Activated naive CD4-positive, alpha-beta T cell treated with anti-CD3 and anti-CD28 coated beads, Interleukin-2, amount 50 U/mL, for 72 hours (primary cell): ENCODE data around the gene COL6A1. TPM values are rescaled to one million over a fixed set of nuclear protein-coding genes. Genes with fewer than 3 reads are reported as not detected.
"Not testable (repeated sequence)": the region's sequence is repeated elsewhere in the genome, so short reads cannot be mapped to it uniquely, and the experiment has no call there.

ENCODE experiments used
- ATAC-seq, 2 donors: fragments of 150-1000 bp; cut with Tn5 transposase; 2 replicates each; pipeline ENCODE4 v1.10.0; 2021; ENCODE audit warnings: mild to moderate bottlenecking in 2 of 2, moderate library complexity in 2 of 2
- DNase-seq, 2 donors: peaks; one replicate each; pipeline ENCODE4 v3.0.0; 2021 to 2022; ENCODE audit warnings: low spot score in 2 of 2
- H3K27ac Mint-ChIP-seq, 2 donors: one replicate each; pipeline ENCODE4 v1.8.0; 2022; ENCODE audit warnings: mild to moderate bottlenecking in 2 of 2, mixed read lengths in 2 of 2
- H3K36me3 Mint-ChIP-seq, 2 donors: one replicate each; pipeline ENCODE4 v1.8.0; 2022; ENCODE audit warnings: mixed read lengths in 2 of 2
- H3K9me3 Mint-ChIP-seq, 2 donors: one replicate each; pipeline ENCODE4 v1.8.0; 2022; ENCODE audit warnings: mixed read lengths in 2 of 2
- total RNA-seq, 2 donors: library from RNA; stranded (reverse); gene quantifications; one replicate each; pipeline ENCODE4 v1.2.3, GENCODE V29; 2022

COL6A1 gene
- total RNA-seq, 2 donors from 2014 or later, result 2.0 to 4.7 TPM

GRCh38 chr21:45957981-45958600, 23.5 kb upstream of the COL6A1 start:
- H3K36me3 Mint-ChIP-seq, result peaks cover 0 to 22% of the 10 kb centered on the region in 2 donors
- H3K9me3 Mint-ChIP-seq, result peaks cover 0 to 10% of the 10 kb centered on the region in 2 donors
- DNase-seq (no peak), ATAC-seq (no peak)
- H3K27ac Mint-ChIP-seq, result no peak overlapping the region

- no peak for DNase-seq
- Mint-ChIP-seq H3K36me3 (peaks cover 0 to 25% of the 10 kb centered on the region in 2 donors), H3K27ac (no peak overlapping the region), H3K9me3 (peaks cover 0 to 18% of the 10 kb centered on the region in 2 donors)
- no peak for ATAC-seq
Observed at GRCh38 chr21:45959182-45959581, 22.4 kb upstream of the COL6A1 start.

GRCh38 chr21:45959779-45960390, 21.7 kb upstream of the COL6A1 start:
- peaks cover 0 to 25% of the 10 kb centered on the region in 2 donors for H3K36me3 Mint-ChIP-seq

GRCh38 chr21:45961408-45961807, 20.2 kb upstream of the COL6A1 start:
- not testable (repeated sequence) for H3K27ac Mint-ChIP-seq

More at GRCh38 chr21:45959779-45960390, 21.7 kb upstream of the COL6A1 start:
- Mint-ChIP-seq H3K9me3 (peaks cover 0 to 19% of the 10 kb centered on the region in 2 donors), H3K27ac (no peak overlapping the region)
- ATAC-seq, result no peak
- no peak for DNase-seq

GRCh38 chr21:45962531-45963231, 18.9 kb upstream of the COL6A1 start:
- Mint-ChIP-seq H3K9me3 (peaks cover 0 to 19% of the 10 kb centered on the region in 2 donors), H3K27ac (no peak overlapping the region), H3K36me3 (peaks cover 0 to 25% of the 10 kb centered on the region in 2 donors)
- no peak for DNase-seq
- no peak for ATAC-seq

More at GRCh38 chr21:45961408-45961807, 20.2 kb upstream of the COL6A1 start:
- ATAC-seq, DNase-seq: not testable (repeated sequence)
- Mint-ChIP-seq H3K9me3 (peaks cover 0 to 19% of the 10 kb centered on the region in 2 donors), H3K36me3 (peaks cover 0 to 25% of the 10 kb centered on the region in 2 donors)

- ATAC-seq (no peak), DNase-seq (no peak)
- Mint-ChIP-seq H3K27ac (no peak overlapping the region), H3K9me3 (peaks cover 0 to 19% of the 10 kb centered on the region in 2 donors), H3K36me3 (peaks cover 0 to 25% of the 10 kb centered on the region in 2 donors)
Observed at GRCh38 chr21:45963232-45963570, 18.4 kb upstream of the COL6A1 start.

GRCh38 chr21:45964649-45965048, 16.9 kb upstream of the COL6A1 start:
- ATAC-seq (no peak), DNase-seq (no peak)
- peaks cover 0 to 19% of the 10 kb centered on the region in 2 donors for H3K9me3 Mint-ChIP-seq
- H3K36me3 Mint-ChIP-seq, result peaks cover 0 to 25% of the 10 kb centered on the region in 2 donors
- H3K27ac Mint-ChIP-seq, result no peak overlapping the region

- no peak for ATAC-seq
- peaks cover 0 to 25% of the 10 kb centered on the region in 2 donors for H3K36me3 Mint-ChIP-seq
- peaks cover 0 to 19% of the 10 kb centered on the region in 2 donors for H3K9me3 Mint-ChIP-seq
- H3K27ac Mint-ChIP-seq, result no peak overlapping the region
- DNase-seq, result no peak
Observed at GRCh38 chr21:45965084-45965809, 16.3 kb upstream of the COL6A1 start.

- ATAC-seq (no peak), DNase-seq (no peak)
- Mint-ChIP-seq H3K27ac (no peak overlapping the region), H3K9me3 (peaks cover 0 to 16% of the 10 kb centered on the region in 2 donors), H3K36me3 (peaks cover 0 to 15% of the 10 kb centered on the region in 2 donors)
Observed at GRCh38 chr21:45966791-45967394, 14.7 kb upstream of the COL6A1 start.

GRCh38 chr21:45969921-45970673, 11.5 kb upstream of the COL6A1 start:
- no peak for ATAC-seq
- Mint-ChIP-seq H3K27ac (no peak overlapping the region), H3K36me3 (no peaks in the 10 kb centered on the region), H3K9me3 (no peaks in the 10 kb centered on the region)
- no peak for DNase-seq

- peak; percentile 51 to 65 for ATAC-seq
- peak in 1 of 2 donors; percentile 73 for DNase-seq
- Mint-ChIP-seq H3K36me3 (no peaks in the 10 kb centered on the region), H3K9me3 (no peaks in the 10 kb centered on the region), H3K27ac (no peak overlapping the region)
Observed at GRCh38 chr21:45970674-45971615, 10.6 kb upstream of the COL6A1 start.

GRCh38 chr21:45971616-45972352, 9.8 kb upstream of the COL6A1 start:
- Mint-ChIP-seq H3K36me3 (no peaks in the 10 kb centered on the region), H3K27ac (no peak overlapping the region), H3K9me3 (no peaks in the 10 kb centered on the region)
- ATAC-seq (no peak), DNase-seq (no peak)

- Mint-ChIP-seq H3K36me3 (no peaks in the 10 kb centered on the region), H3K27ac (no peak overlapping the region), H3K9me3 (no peaks in the 10 kb centered on the region)
- ATAC-seq (no peak), DNase-seq (no peak)
Observed at GRCh38 chr21:45972353-45972715, 9.2 kb upstream of the COL6A1 start.

GRCh38 chr21:45972716-45973474, 8.7 kb upstream of the COL6A1 start:
- Mint-ChIP-seq H3K27ac (peak overlapping the region in 1 of 2 donors; percentile 82), H3K36me3 (no peaks in the 10 kb centered on the region), H3K9me3 (no peaks in the 10 kb centered on the region)
- DNase-seq (peak in 1 of 2 donors; percentile 31), ATAC-seq (peak; percentile 27 to 29)
